WTC11 (cell line): Measurements from ENCODE around the gene THRA. TPM values are rescaled to one million over a fixed set of nuclear protein-coding genes. Genes with fewer than 3 reads are reported as not detected.

Experiments
- ATAC-seq: fragments of 200-7000 bp; cut with Tn5 transposase; 2 replicates; pipeline ENCODE4 v1.10.0; 2021; ENCODE audit warnings: mild to moderate bottlenecking, moderate library complexity
- CTCF ChIA-PET: fragments of 300-600 bp; sonication (Branson Sonifier 250); formaldehyde crosslinking; loops from one replicate; lab custom pipeline; 2021; ENCODE audit warnings: antibody characterized with exemption; lab: Charles Lee
- POLR2A ChIA-PET: fragments of 350-600 bp; sonication (Branson Sonifier 250); formaldehyde crosslinking; loops from one replicate; lab custom pipeline; 2021; ENCODE audit warnings: antibody characterized with exemption; lab: Charles Lee
- DNase-seq: peaks from one replicate; pipeline ENCODE4 v3.0.0; 2021; ENCODE audit warnings: low spot score
- H3K27ac Mint-ChIP-seq: 2 replicates; pipeline ENCODE4 v1.8.0; 2021; ENCODE audit warnings: mixed read lengths
- H3K27me3 Mint-ChIP-seq: 2 replicates; pipeline ENCODE4 v1.8.0; 2021; ENCODE audit warnings: low read depth, mild to moderate bottlenecking, moderate library complexity, mixed read lengths
- H3K36me3 Mint-ChIP-seq: 2 replicates; pipeline ENCODE4 v1.8.0; 2021; ENCODE audit warnings: mixed read lengths
- H3K4me1 Mint-ChIP-seq: 2 replicates; pipeline ENCODE4 v1.8.0; 2022; ENCODE audit warnings: mixed read lengths
- H3K4me3 Mint-ChIP-seq: 2 replicates; pipeline ENCODE4 v1.8.0; 2021; ENCODE audit warnings: mild to moderate bottlenecking, moderate library complexity, mixed read lengths
- H3K9me3 Mint-ChIP-seq: 2 replicates; pipeline ENCODE4 v1.8.0; 2021; ENCODE audit warnings: mixed read lengths
- CTCF ChIP-seq: fragments of 200-600 bp; IDR thresholded peaks from 2 replicates; pipeline ENCODE4 v1.8.0; 2022; ENCODE audit warnings: antibody characterized with exemption
- FOXK1 ChIP-seq: sonication (generic); formaldehyde crosslinking; IDR thresholded peaks from 2 replicates; pipeline ENCODE4 v1.8.0; 2022; ENCODE audit warnings: mild to moderate bottlenecking, moderate library complexity, missing genetic modification reagents
- MAX ChIP-seq: sonication (generic); formaldehyde crosslinking; IDR thresholded peaks from 2 replicates; pipeline ENCODE4 v1.8.0; 2022; ENCODE audit warnings: mild to moderate bottlenecking, missing genetic modification reagents
- PRRX2 ChIP-seq: fragments of 250-450 bp; sonication (Bioruptor Pico); IDR thresholded peaks from 2 replicates; pipeline ENCODE4 v1.8.0; 2021; ENCODE audit warnings: mild to moderate bottlenecking
- SP1 ChIP-seq: sonication (generic); formaldehyde crosslinking; conservative IDR thresholded peaks from 2 replicates; pipeline ENCODE4 v1.8.1; 2022; ENCODE audit warnings: missing genetic modification reagents
- TEAD1 ChIP-seq: sonication (generic); formaldehyde crosslinking; IDR thresholded peaks from 2 replicates; pipeline ENCODE4 v1.8.0; 2022; ENCODE audit warnings: mild to moderate bottlenecking, missing genetic modification reagents
- ZNF281 ChIP-seq: sonication (generic); formaldehyde crosslinking; IDR thresholded peaks from 2 replicates; pipeline ENCODE4 v1.8.0; 2023; ENCODE audit warnings: mild to moderate bottlenecking, missing genetic modification reagents
- ZNF416 ChIP-seq: fragments of 250-450 bp; sonication (Bioruptor Pico); IDR thresholded peaks from 2 replicates; pipeline ENCODE4 v1.9.0; 2021; ENCODE audit warnings: mild to moderate bottlenecking, inconsistent platforms
- ZNF532 ChIP-seq: fragments of 250-450 bp; sonication (Bioruptor Pico); IDR thresholded peaks from 2 replicates; pipeline ENCODE4 v1.9.0; 2021; ENCODE audit warnings: mild to moderate bottlenecking, borderline replicate concordance
- total RNA-seq: library from RNA; stranded (reverse); gene quantifications from 3 replicates; pipeline ENCODE4 v1.2.3, GENCODE V29; 2021
- TF ChIP-seq, protein P1 (sequence below): sonication (generic); formaldehyde crosslinking; IDR thresholded peaks from 2 replicates; pipeline ENCODE4 v1.8.0; 2022; ENCODE audit warnings: mild to moderate bottlenecking, missing genetic modification reagents
- TF ChIP-seq, protein P2 (sequence below): sonication (generic); formaldehyde crosslinking; IDR thresholded peaks from 2 replicates; pipeline ENCODE4 v1.8.0; 2022; ENCODE audit warnings: missing genetic modification reagents
- TF ChIP-seq, protein P3 (sequence below): sonication (generic); formaldehyde crosslinking; IDR thresholded peaks from 2 replicates; pipeline ENCODE4 v1.8.0; 2022; ENCODE audit warnings: mild to moderate bottlenecking, missing genetic modification reagents
- TF ChIP-seq, protein P4 (sequence below): sonication (generic); formaldehyde crosslinking; IDR thresholded peaks from 2 replicates; pipeline ENCODE4 v1.8.1; 2022; ENCODE audit warnings: low read depth, missing genetic modification reagents, borderline replicate concordance
- TF ChIP-seq, protein P5 (sequence below): sonication (generic); formaldehyde crosslinking; IDR thresholded peaks from 2 replicates; pipeline ENCODE4 v1.8.1; 2023; ENCODE audit warnings: mild to moderate bottlenecking, missing genetic modification reagents, moderate library complexity

The THRA gene
- total RNA-seq, 1 experiment from 2014 or later: 15.9 TPM

DNA sequence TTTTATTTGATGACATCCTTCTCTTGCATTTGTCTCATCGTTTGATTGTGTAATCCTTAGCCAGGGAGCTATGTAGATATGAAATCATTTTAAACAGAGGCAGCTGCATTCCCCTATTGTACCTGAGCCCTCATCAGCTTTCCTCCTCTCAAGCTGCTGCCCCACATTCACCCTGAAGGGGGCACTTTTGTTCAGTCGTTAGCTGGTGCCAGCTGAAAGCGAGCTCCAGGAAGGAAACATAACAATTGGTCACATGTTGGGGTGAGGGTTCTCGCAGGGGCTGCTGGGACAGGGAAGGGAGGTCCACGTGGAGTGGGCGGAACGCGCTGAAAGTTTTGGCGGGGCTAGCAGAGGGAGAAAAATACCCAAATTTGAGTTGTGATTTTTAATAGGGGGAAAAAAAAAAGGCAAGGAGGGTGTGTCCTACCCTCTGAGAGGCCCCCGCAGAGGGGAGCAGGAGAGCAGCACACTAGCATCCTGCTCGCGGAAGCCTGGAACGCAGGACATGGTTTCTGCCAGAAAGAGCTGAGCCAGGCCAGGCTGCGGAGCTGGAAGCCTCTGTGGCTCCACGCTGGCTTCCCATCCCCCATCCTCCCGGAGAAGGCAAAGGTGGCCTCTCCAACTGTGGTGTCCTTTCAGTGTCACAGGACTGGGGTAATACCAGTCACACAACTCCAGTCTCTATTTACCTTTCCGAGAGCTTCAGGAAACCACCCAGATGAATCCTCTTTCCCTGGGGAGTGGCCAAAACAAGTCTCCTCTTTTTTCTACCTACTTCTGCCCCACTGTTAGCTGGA lies 50.5 kb downstream of the THRA start:
- Mint-ChIP-seq H3K9me3 (no peaks in the 10 kb centered on the region), H3K27me3 (peaks cover 3% of the 10 kb centered on the region), H3K27ac (peak overlapping the region; percentile 98), H3K36me3 (no peaks in the 10 kb centered on the region), H3K4me3 (peak overlapping the region; percentile 58), H3K4me1 (peaks cover 72% of the 10 kb centered on the region)
- ATAC-seq (peak; percentile 35), DNase-seq (peak; percentile 92)
- TF ChIP-seq, protein P1, sequence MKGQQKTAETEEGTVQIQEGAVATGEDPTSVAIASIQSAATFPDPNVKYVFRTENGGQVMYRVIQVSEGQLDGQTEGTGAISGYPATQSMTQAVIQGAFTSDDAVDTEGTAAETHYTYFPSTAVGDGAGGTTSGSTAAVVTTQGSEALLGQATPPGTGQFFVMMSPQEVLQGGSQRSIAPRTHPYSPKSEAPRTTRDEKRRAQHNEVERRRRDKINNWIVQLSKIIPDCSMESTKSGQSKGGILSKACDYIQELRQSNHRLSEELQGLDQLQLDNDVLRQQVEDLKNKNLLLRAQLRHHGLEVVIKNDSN: peak; percentile 95
- TF ChIP-seq FOXK1 (CRISPR knock-in tag) (peak; percentile 86), TEAD1 (CRISPR knock-in tag) (peak; percentile 57; the same call in 1 of the 2 replicates), ZNF281 (CRISPR knock-in tag) (0 out of 2 replicates have a peak, but pooled peaks have one; percentile 57), CTCF (peak; percentile 66), SP1 (CRISPR knock-in tag) (peak; percentile 64), MAX (CRISPR knock-in tag) (peak; percentile 94), ZNF416 (0 out of 2 replicates have a peak, but pooled peaks have one; percentile 21), ZNF532 (0 out of 2 replicates have a peak, but pooled peaks have one; percentile 20), PRRX2 (CRISPR knock-in tag) (0 out of 2 replicates have a peak, but pooled peaks have one; percentile 37)
- TF ChIP-seq, protein P2, sequence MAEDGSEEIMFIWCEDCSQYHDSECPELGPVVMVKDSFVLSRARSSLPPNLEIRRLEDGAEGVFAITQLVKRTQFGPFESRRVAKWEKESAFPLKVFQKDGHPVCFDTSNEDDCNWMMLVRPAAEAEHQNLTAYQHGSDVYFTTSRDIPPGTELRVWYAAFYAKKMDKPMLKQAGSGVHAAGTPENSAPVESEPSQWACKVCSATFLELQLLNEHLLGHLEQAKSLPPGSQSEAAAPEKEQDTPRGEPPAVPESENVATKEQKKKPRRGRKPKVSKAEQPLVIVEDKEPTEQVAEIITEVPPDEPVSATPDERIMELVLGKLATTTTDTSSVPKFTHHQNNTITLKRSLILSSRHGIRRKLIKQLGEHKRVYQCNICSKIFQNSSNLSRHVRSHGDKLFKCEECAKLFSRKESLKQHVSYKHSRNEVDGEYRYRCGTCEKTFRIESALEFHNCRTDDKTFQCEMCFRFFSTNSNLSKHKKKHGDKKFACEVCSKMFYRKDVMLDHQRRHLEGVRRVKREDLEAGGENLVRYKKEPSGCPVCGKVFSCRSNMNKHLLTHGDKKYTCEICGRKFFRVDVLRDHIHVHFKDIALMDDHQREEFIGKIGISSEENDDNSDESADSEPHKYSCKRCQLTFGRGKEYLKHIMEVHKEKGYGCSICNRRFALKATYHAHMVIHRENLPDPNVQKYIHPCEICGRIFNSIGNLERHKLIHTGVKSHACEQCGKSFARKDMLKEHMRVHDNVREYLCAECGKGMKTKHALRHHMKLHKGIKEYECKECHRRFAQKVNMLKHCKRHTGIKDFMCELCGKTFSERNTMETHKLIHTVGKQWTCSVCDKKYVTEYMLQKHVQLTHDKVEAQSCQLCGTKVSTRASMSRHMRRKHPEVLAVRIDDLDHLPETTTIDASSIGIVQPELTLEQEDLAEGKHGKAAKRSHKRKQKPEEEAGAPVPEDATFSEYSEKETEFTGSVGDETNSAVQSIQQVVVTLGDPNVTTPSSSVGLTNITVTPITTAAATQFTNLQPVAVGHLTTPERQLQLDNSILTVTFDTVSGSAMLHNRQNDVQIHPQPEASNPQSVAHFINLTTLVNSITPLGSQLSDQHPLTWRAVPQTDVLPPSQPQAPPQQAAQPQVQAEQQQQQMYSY (CRISPR knock-in tag): no peak
- TF ChIP-seq, protein P3, sequence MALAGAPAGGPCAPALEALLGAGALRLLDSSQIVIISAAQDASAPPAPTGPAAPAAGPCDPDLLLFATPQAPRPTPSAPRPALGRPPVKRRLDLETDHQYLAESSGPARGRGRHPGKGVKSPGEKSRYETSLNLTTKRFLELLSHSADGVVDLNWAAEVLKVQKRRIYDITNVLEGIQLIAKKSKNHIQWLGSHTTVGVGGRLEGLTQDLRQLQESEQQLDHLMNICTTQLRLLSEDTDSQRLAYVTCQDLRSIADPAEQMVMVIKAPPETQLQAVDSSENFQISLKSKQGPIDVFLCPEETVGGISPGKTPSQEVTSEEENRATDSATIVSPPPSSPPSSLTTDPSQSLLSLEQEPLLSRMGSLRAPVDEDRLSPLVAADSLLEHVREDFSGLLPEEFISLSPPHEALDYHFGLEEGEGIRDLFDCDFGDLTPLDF (CRISPR knock-in tag): no peak
- TF ChIP-seq, protein P4, sequence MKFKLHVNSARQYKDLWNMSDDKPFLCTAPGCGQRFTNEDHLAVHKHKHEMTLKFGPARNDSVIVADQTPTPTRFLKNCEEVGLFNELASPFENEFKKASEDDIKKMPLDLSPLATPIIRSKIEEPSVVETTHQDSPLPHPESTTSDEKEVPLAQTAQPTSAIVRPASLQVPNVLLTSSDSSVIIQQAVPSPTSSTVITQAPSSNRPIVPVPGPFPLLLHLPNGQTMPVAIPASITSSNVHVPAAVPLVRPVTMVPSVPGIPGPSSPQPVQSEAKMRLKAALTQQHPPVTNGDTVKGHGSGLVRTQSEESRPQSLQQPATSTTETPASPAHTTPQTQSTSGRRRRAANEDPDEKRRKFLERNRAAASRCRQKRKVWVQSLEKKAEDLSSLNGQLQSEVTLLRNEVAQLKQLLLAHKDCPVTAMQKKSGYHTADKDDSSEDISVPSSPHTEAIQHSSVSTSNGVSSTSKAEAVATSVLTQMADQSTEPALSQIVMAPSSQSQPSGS (CRISPR knock-in tag): no peak
- TF ChIP-seq, protein P5, sequence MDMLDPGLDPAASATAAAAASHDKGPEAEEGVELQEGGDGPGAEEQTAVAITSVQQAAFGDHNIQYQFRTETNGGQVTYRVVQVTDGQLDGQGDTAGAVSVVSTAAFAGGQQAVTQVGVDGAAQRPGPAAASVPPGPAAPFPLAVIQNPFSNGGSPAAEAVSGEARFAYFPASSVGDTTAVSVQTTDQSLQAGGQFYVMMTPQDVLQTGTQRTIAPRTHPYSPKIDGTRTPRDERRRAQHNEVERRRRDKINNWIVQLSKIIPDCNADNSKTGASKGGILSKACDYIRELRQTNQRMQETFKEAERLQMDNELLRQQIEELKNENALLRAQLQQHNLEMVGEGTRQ: peak; percentile 95
- POLR2A ChIA-PET: interaction anchor here (0.5 to 5.7 kb wide), 19 partner anchors 8 to 182 kb away, joined by 3 to 56 read pairs (median 4); partner anchors contain the start of genes CASC3, CDC6, MED24 and MSL1
- CTCF ChIA-PET: interaction anchor here (0.6 to 6.7 kb wide), 46 partner anchors 9 to 420 kb away, joined by 3 to 185 read pairs (median 7); partner anchors contain the start of genes CASC3, CSF3, MED24 and MSL1
